GM12878 (cell line): ENCODE data around the gene S100A10. TPM values are rescaled to one million over a fixed set of nuclear protein-coding genes. Genes with fewer than 3 reads are reported as not detected.

ENCODE experiments used
- ATAC-seq: fragments of 200-7000 bp; cut with Tn5 transposase; 3 replicates; pipeline ENCODE4 v1.9.1; 2020; ENCODE audit warnings: mild to moderate bottlenecking, moderate library complexity
- BruUV-seq: library from RNA; stranded (reverse); fragments of 400-500 nt; replicated peaks from 2 replicates; lab custom pipeline; 2021; lab: Mats Ljungman, UMichigan
- CTCF ChIA-PET: fragments of 300-600 bp; sonication (Branson Sonifier 250); formaldehyde crosslinking; extraction: SDS; loops from one replicate; lab custom pipeline; 2021; ENCODE audit warnings: inconsistent platforms; lab: Yijun Ruan, JAX
- POLR2A ChIA-PET: fragments of 350-600 bp; formaldehyde crosslinking; extraction: SDS; loops from one replicate; lab custom pipeline; 2021; ENCODE audit warnings: inconsistent platforms; lab: Charles Lee
- RAD21 ChIA-PET: fragments of 300-600 bp; sonication (Branson Sonifier 250); formaldehyde crosslinking; loops from one replicate; lab custom pipeline; 2023; ENCODE audit warnings: antibody characterized with exemption; ENCODE audit not compliant: unreplicated experiment; lab: Charles Lee
- SMC1A ChIA-PET: fragments of 300-600 bp; sonication (Branson Sonifier 250); formaldehyde crosslinking; loops from one replicate; lab custom pipeline; 2023; ENCODE audit not compliant: unreplicated experiment, uncharacterized antibody; lab: Charles Lee
- DNase-seq: peaks from one replicate; pipeline ENCODE4 v3.0.0-alpha.2; 2011; ENCODE audit warnings: low read depth, low spot score
- FAIRE-seq: peaks from 3 replicates; lab custom pipeline; 2011; peaks lifted over from hg19 to GRCh38; lab: Jason Lieb, UNC
- H2AFZ ChIP-seq: 2 replicates; pipeline ENCODE4 v1.6.0; 2011; ENCODE audit warnings: low read depth, low read length, control low read depth; ENCODE audit not compliant: control insufficient read depth
- H3K27ac ChIP-seq: 2 replicates; pipeline ENCODE4 v1.5.1; 2011; ENCODE audit warnings: control low read depth; ENCODE audit not compliant: control insufficient read depth, insufficient read depth
- H3K27me3 ChIP-seq, 2 experiments: replicated peaks in 1 of 2; 2 replicates each; pipeline versions ENCODE4 v1.6.0 to v1.6.1; 2011; ENCODE audit warnings: low read length in 1 of 2; ENCODE audit not compliant: control insufficient read depth in 2 of 2, insufficient read depth in 2 of 2
- H3K36me3 ChIP-seq, 2 experiments: 2 replicates each; pipeline ENCODE4 v1.5.1; 2011; ENCODE audit warnings: low read length in 1 of 2; ENCODE audit not compliant: control insufficient read depth in 2 of 2, insufficient read depth in 2 of 2
- H3K4me1 ChIP-seq: 2 replicates; pipeline ENCODE4 v1.6.1; 2011; ENCODE audit warnings: mild to moderate bottlenecking, low read length, moderate library complexity, mixed read lengths; ENCODE audit not compliant: control insufficient read depth, insufficient read depth
- H3K4me2 ChIP-seq: 2 replicates; pipeline ENCODE4 v1.6.0; 2011; ENCODE audit warnings: control low read depth; ENCODE audit not compliant: control insufficient read depth, insufficient read depth
- H3K4me3 ChIP-seq: fragments of 200-600 bp; sonication (generic); 2 replicates; pipeline ENCODE4 v1.5.1; 2016
- H3K79me2 ChIP-seq: 2 replicates; pipeline ENCODE4 v1.6.0; 2011; ENCODE audit warnings: low read length; ENCODE audit not compliant: control insufficient read depth, insufficient read depth
- H3K9ac ChIP-seq: 2 replicates; pipeline ENCODE4 v1.8.0; 2011; ENCODE audit warnings: low read length, control low read depth, mixed read lengths; ENCODE audit not compliant: control insufficient read depth, insufficient read depth
- H3K9me3 ChIP-seq: replicated peaks from 3 replicates; pipeline ENCODE4 v1.5.1; 2011; ENCODE audit warnings: mild to moderate bottlenecking, low read length; ENCODE audit not compliant: control insufficient read depth, insufficient read depth
- H4K20me1 ChIP-seq: 2 replicates; pipeline ENCODE4 v1.6.0; 2011; ENCODE audit not compliant: control insufficient read depth, insufficient read depth
- BCL3 ChIP-seq: IDR thresholded peaks from 2 replicates; pipeline ENCODE4 v1.6.1; 2011; ENCODE audit warnings: borderline replicate concordance, low read depth, mild to moderate bottlenecking, moderate library complexity, low read length; ENCODE audit not compliant: insufficient read depth, poor library complexity, severe bottlenecking
- CEBPB ChIP-seq, 2 experiments: fragments of 150-350 bp in 1 of 2; IDR thresholded peaks; 2 replicates each; pipeline ENCODE4 v1.6.1; 2012 to 2014; ENCODE audit warnings: low read depth in 2 of 2, low read length in 2 of 2, borderline replicate concordance in 1 of 2, inconsistent platforms in 1 of 2
- CHD4 ChIP-seq: fragments of 200-600 bp; sonication (generic); IDR thresholded peaks from 2 replicates; pipeline ENCODE4 v1.6.1; 2016; ENCODE audit warnings: mild to moderate bottlenecking
- HCFC1 ChIP-seq: fragments of 150-350 bp; IDR thresholded peaks from 2 replicates; pipeline ENCODE4 v1.6.1; 2014; ENCODE audit warnings: low read length
- MYC ChIP-seq: IDR thresholded peaks from 2 replicates; pipeline ENCODE4 v1.6.1; 2011; ENCODE audit warnings: mild to moderate bottlenecking, low read length, moderate library complexity, inconsistent platforms; ENCODE audit not compliant: insufficient read depth, insufficient replicate concordance, insufficient read length, severe bottlenecking
- PKNOX1 ChIP-seq: fragments of 450-650 bp; IDR thresholded peaks from 2 replicates; pipeline ENCODE4 v1.6.1; 2016; ENCODE audit warnings: mild to moderate bottlenecking
- POLR2AphosphoS5 ChIP-seq: IDR thresholded peaks from 2 replicates; pipeline ENCODE4 v1.6.1; 2011; ENCODE audit warnings: mild to moderate bottlenecking, low read length, inconsistent platforms
- ZBTB33 ChIP-seq: fragments of 450-650 bp; IDR thresholded peaks from 2 replicates; pipeline ENCODE4 v1.6.1; 2017; ENCODE audit warnings: mild to moderate bottlenecking
- ZBTB40 ChIP-seq: fragments of 450-650 bp; IDR thresholded peaks from 2 replicates; pipeline ENCODE4 v1.6.1; 2016; ENCODE audit warnings: mild to moderate bottlenecking, moderate library complexity, borderline replicate concordance
- WGBS: methylation state at CpG from one replicate; pipeline ENCODE4 v1.1.6; 2016; ENCODE audit warnings: low lambda C conversion rate; ENCODE audit not compliant: insufficient replicate concordance, insufficient coverage; ENCODE audit errors: missing lambda C conversion rate; 5-methylcytosine and 5-hydroxymethylcytosine counted together
- in situ Hi-C: fragments of 300-500 bp; cut with MboI; formaldehyde crosslinking; loops from 9 replicates; pipeline ENCODE4 v1.14.3; 2018; ENCODE audit warnings: mixed read lengths
- intact Hi-C: fragments of 100-400 bp; cut with micrococcal nuclease; formaldehyde crosslinking; loops from one replicate; pipeline ENCODE4 v1.14.2; 2022; ENCODE audit not compliant: unreplicated experiment
- polyA plus RNA-seq, 11 experiments: library from polyadenylated mRNA; depleted of rRNA in 4 of 11; unstranded in 6 of 11; stranded (reverse) in 5 of 11; fragments of >200 nt; fragmentation: Nextera tagmentation in 4 of 11; fragmentation: Illumina TruSeq in 1 of 11; extraction: Ambion mirVana in 4 of 11; extraction: Trizol in 1 of 11; gene quantifications; 1 replicate in 1 of 11; 2 replicates in 10 of 11; pipeline versions ENCODE4 v1.2.1 to v1.2.3, GENCODE V29; 2011 to 2016; ENCODE audit warnings: inconsistent platforms in 2 of 11, missing spikeins in 2 of 11, low read depth in 1 of 11
- total RNA-seq, 4 experiments: library from RNA; depleted of rRNA in 3 of 4; stranded (reverse); fragments of >200 nt in 3 of 4; fragmentation: Illumina TruSeq in 1 of 4; extraction: Trizol in 1 of 4; gene quantifications; 2 replicates each; pipeline versions ENCODE4 v1.2.1 to v1.2.3, GENCODE V29; 2013 to 2021

The S100A10 gene
- total and polyA plus RNA-seq, 10 of the 15 experiments (the other 5 are each of a cell fraction or from before 2014, with no cell fraction given), result 0.18 to 2.8 (median 0.61) TPM; not detected in 2

GRCh38 chr1:152035539-152036266, 42.0 kb upstream of the S100A10 start:
- H3K4me3 ChIP-seq, result peak overlapping the region; percentile 69
- no peak for DNase-seq
- TF ChIP-seq CEBPB (IDR thresholded peaks at IDR 0.05; ENCODE audit: borderline replicate concordance in 1 of 2, low read depth in 2 of 2, low read length in 2 of 2) (no peak), HCFC1 (no peak), ZBTB40 (no peak), PKNOX1 (no peak), BCL3 (no peak), POLR2AphosphoS5 (no peak), MYC (no peak), CHD4 (no peak), ZBTB33 (no peak)

More at GRCh38 chr1:152035539-152036266, 42.0 kb upstream of the S100A10 start:
- Histone ChIP-seq H3K4me2 (peak overlapping the region; percentile 79), H3K9ac (peak overlapping the region; percentile 49; the same call in 1 of the 2 replicates), H3K27me3 (no peaks in the 10 kb centered on the region; a peak in 1 of 4 replicates), H3K9me3 (no peaks in the 10 kb centered on the region), H3K27ac (peak overlapping the region; percentile 32), H3K36me3 (no peaks in the 10 kb centered on the region), H3K4me1 (peaks cover 16% of the 10 kb centered on the region), H2AFZ (no peak overlapping the region), H4K20me1 (no peaks in the 10 kb centered on the region), H3K79me2 (no peaks in the 10 kb centered on the region)
- in situ Hi-C loops (no loop called here), intact Hi-C loops (no loop called here)
- SMC1A ChIA-PET, result interaction anchor here (0.7 kb wide), 1 partner anchor 1467 kb away, joined by 3 read pairs; no protein-coding TSS in a partner anchor
- no TSS peak for BruUV-seq
- CTCF ChIA-PET, result interaction anchor here (1.0 to 4.2 kb wide), 4 partner anchors 11 to 423 kb away, joined by 3 to 40 read pairs (median 4); no protein-coding TSS in a partner anchor
- no peak for FAIRE-seq
- POLR2A ChIA-PET, result no interaction called here
- RAD21 ChIA-PET, result no interaction called here
- ATAC-seq, result peak; percentile 8; the same call in 2 of the 3 replicates
- WGBS, result 47% methylated on average over 17 of the region's 17 CpGs
